Lung (tissue), 12 donors: ENCODE measurements around the gene PLA2G6. TPM values are rescaled to one million over a fixed set of nuclear protein-coding genes. Genes with fewer than 3 reads are reported as not detected.

Experiments
- ATAC-seq: fragments of 200-7000 bp; cut with Tn5 transposase; one replicate; pipeline ENCODE4 v1.9.1; 2020; ENCODE audit warnings: moderate number of reproducible peaks; ENCODE audit not compliant: insufficient read depth, low FRiP score
- DNase-seq, 3 donors: peaks; one replicate each; pipeline ENCODE4 v3.0.0-alpha.2; 2013 to 2017
- H3K27ac ChIP-seq, 2 donors: one replicate each; pipeline ENCODE4 v1.5.1; 2013; ENCODE audit warnings: mild to moderate bottlenecking in 2 of 2, moderate library complexity in 2 of 2, control low read depth in 1 of 2, inconsistent platforms in 1 of 2, low read depth in 1 of 2, low read length in 1 of 2
- H3K27me3 ChIP-seq, 3 donors: one replicate each; pipeline ENCODE4 v1.5.1; 2013; ENCODE audit warnings: low read length in 2 of 3; ENCODE audit not compliant: control insufficient read depth in 3 of 3, insufficient read depth in 3 of 3
- H3K36me3 ChIP-seq, 4 donors: one replicate each; pipeline ENCODE4 v1.5.1; 2013; ENCODE audit warnings: low read length in 4 of 4, mild to moderate bottlenecking in 1 of 4, moderate library complexity in 1 of 4; ENCODE audit not compliant: control insufficient read depth in 4 of 4, insufficient read depth in 4 of 4
- H3K4me1 ChIP-seq, 5 donors: one replicate each; pipeline ENCODE4 v1.5.1; 2013; ENCODE audit warnings: low read length in 5 of 5, mild to moderate bottlenecking in 2 of 5, moderate library complexity in 1 of 5; ENCODE audit not compliant: control insufficient read depth in 5 of 5, insufficient read depth in 5 of 5
- H3K4me3 ChIP-seq: one replicate; pipeline ENCODE4 v1.5.1; 2013; ENCODE audit warnings: mild to moderate bottlenecking, control low read depth, moderate library complexity
- H3K9ac ChIP-seq, 2 donors: one replicate each; pipeline ENCODE4 v1.5.1; 2013; ENCODE audit warnings: low read length in 2 of 2, control low read depth in 1 of 2; ENCODE audit not compliant: insufficient read depth in 1 of 2
- H3K9me3 ChIP-seq, 4 donors: one replicate each; pipeline ENCODE4 v1.5.1; 2013; ENCODE audit warnings: low read length in 3 of 4, mild to moderate bottlenecking in 1 of 4, moderate library complexity in 1 of 4; ENCODE audit not compliant: control insufficient read depth in 4 of 4, insufficient read depth in 3 of 4
- WGBS, 2 donors: extraction: QIAGEN DNeasy Blood & Tissue Kit; methylation state at CpG; one replicate each; pipeline ENCODE4 v1.1.7; 2013; 5-methylcytosine and 5-hydroxymethylcytosine counted together
- polyA plus RNA-seq, 2 donors: library from polyadenylated mRNA; stranded (reverse); fragments of 200-250 nt; gene quantifications; one replicate each; pipeline ENCODE4 v1.2.1, GENCODE V29; 2013
- total RNA-seq, 2 donors: library from RNA; depleted of rRNA in 1 of 2; stranded (reverse); fragments of >200 nt in 1 of 2; gene quantifications; one replicate each; pipeline ENCODE4 v1.2.1, GENCODE V29; 2014 to 2021
- TF ChIP-seq, protein P1 (sequence below): IDR thresholded peaks from 2 replicates; pipeline ENCODE4 v1.5.1; 2012; ENCODE audit warnings: mild to moderate bottlenecking; ENCODE audit errors: control extremely low read depth, extremely low read depth
- donor health status: control.
- donor health status: control.
- donor health status: Bipolar disorder and iron deficiency.
- donor health status: healthy.
- donor health status: DM: yes; HTN: yes; CAD: no.

PLA2G6 gene
- total and polyA plus RNA-seq, 4 donors = 11.9 to 73.5 (median 37.3) TPM

DNA sequence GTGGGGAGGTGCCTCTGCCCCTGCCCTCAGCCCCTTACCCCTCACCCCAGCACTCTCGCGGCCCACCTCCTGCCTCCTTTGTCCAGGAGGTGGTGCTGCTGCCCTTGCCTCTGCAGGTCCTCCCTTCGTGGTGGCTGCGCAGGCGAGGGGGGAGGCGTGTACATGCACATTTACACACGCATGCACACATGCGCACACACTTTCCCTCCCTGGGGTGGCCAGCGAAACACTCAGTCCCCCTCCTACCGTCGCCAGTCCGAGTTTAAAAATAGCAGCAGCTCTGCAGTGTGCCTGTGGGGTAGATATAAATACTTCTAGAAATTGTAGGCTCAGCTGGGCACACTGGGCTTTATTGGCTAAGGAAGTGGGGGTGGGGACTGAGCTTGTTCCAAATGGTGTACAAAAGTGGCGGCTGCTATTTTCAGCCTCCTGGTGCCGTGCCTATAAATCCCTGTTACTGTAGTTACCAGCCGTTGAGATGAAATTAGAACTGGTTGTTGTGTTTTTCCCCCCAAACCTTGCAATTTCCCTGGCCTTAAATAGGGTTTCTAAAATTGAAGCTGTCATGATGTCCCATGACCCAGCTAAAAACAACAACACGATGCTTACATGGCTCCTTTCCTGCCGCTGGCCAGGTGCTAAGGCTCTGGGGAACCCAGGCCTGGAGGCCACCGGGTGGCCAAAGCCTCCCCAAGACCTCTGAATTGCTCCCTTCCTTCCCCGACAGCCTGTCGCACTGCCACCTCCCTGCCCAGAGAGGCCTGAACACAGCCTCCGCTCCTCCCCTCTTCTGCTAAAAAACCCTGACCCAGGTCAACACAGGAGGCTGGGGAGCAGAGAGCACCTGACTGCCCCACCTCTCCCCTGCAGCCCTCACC is 112.0 kb downstream of the PLA2G6 start:
- H3K27ac ChIP-seq = peak overlapping the region; percentile 15 to 70
- peak in 1 of 3 donors; percentile 51 for DNase-seq
- H3K4me1 ChIP-seq = no peaks in the 10 kb centered on the region
- peaks cover 0 to 71% (median 16%) of the 10 kb centered on the region in 4 donors for H3K36me3 ChIP-seq
- peak; percentile 11 for ATAC-seq
- WGBS, 2 donors = 79 to 90% methylated on average over 21 of the region's 21 CpGs
- TF ChIP-seq, protein P1, sequence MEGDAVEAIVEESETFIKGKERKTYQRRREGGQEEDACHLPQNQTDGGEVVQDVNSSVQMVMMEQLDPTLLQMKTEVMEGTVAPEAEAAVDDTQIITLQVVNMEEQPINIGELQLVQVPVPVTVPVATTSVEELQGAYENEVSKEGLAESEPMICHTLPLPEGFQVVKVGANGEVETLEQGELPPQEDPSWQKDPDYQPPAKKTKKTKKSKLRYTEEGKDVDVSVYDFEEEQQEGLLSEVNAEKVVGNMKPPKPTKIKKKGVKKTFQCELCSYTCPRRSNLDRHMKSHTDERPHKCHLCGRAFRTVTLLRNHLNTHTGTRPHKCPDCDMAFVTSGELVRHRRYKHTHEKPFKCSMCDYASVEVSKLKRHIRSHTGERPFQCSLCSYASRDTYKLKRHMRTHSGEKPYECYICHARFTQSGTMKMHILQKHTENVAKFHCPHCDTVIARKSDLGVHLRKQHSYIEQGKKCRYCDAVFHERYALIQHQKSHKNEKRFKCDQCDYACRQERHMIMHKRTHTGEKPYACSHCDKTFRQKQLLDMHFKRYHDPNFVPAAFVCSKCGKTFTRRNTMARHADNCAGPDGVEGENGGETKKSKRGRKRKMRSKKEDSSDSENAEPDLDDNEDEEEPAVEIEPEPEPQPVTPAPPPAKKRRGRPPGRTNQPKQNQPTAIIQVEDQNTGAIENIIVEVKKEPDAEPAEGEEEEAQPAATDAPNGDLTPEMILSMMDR = no peak
- H3K9ac ChIP-seq = no peak overlapping the region
- no peak overlapping the region for H3K4me3 ChIP-seq
- H3K27me3 ChIP-seq = no peaks in the 10 kb centered on the region
- H3K9me3 ChIP-seq = no peaks in the 10 kb centered on the region

DNA sequence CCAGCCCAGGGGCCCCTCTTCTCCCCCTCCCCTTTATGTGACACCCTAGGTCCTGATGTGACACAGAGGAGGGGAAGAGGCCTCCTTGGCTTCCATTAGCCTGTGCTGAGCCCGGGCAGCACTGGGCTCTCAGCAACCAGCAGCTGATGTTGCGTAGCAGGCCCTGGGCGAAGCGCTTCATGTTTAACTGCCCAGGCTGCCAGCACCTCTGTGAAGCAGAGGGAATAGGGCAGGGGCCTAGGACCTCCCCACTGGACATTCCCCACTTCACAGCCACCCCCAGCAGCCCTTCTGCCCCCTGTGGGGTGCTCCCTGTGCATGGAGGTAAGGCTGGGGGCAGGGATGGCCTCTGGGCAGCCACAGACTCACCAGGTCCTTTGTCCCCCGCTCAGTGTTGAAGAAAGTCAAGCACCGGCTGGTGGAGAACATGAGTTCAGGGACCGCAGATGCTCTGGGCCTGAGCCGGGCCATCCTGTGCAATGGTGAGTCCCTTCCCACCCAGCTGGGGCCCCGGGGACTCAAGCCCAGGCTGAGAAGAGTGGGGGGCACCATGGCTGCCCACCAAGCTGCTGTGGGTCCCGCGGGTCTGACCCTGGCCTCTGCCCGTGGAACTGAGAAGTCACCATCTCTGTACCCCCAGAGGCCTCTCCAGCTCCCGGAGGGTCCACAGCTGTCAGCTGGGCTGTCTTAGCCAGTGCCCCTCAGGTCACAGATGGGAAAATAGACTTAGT is 112.8 kb downstream of the PLA2G6 start:
- no peaks in the 10 kb centered on the region for H3K4me1 ChIP-seq
- no peaks in the 10 kb centered on the region for H3K27me3 ChIP-seq
- H3K9me3 ChIP-seq = no peaks in the 10 kb centered on the region
- peaks cover 0 to 65% (median 17%) of the 10 kb centered on the region in 4 donors for H3K36me3 ChIP-seq
- WGBS, 2 donors = 94 to 95% methylated on average over 12 to 13 of the region's 13 CpGs
- ATAC-seq (no peak), DNase-seq (no peak)
- H3K4me3 ChIP-seq = no peak overlapping the region
- TF ChIP-seq, protein P1 = no peak
- H3K9ac ChIP-seq = no peak overlapping the region
- H3K27ac ChIP-seq = peak overlapping the region in 1 of 2 donors; percentile 70

DNA sequence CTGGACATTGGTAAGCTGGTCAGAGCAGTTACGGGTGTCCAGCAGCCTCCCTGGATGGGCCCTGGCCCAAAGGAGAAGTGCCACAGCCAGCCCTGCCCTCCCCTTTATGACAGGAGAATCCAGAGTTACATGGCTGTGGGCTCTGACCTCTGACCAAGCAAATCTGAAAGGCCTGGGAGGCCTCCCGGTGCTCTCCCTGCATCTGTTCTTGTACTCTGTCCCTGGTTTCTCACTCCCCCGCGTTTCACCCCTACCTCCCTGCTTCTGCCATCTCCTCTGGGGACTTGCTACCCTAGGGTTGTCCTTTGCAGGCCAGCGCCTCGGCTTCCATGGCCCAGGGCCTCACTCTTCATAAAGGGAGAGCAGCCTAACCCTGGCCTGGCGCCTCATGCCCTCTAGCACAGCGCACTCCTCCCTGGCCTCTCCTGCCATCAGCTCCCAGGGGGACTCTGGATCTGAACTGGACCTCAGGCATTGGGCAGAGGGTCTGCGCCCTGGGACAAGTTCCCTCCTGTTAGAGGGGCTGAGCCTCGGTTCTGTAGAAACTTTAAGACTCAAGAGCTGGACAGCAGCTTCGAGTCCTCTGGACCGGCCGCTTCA is 113.8 kb downstream of the PLA2G6 start:
- ATAC-seq = no peak
- no peak overlapping the region for H3K9ac ChIP-seq
- 95 to 97% methylated on average over 13 of the region's 13 CpGs for WGBS, 2 donors
- H3K27me3 ChIP-seq = no peaks in the 10 kb centered on the region
- H3K4me1 ChIP-seq = no peaks in the 10 kb centered on the region
- H3K36me3 ChIP-seq = peaks cover 0 to 59% (median 13%) of the 10 kb centered on the region in 4 donors
- no peak overlapping the region for H3K27ac ChIP-seq
- H3K9me3 ChIP-seq = no peaks in the 10 kb centered on the region
- no peak overlapping the region for H3K4me3 ChIP-seq
- TF ChIP-seq, protein P1 = no peak
- no peak for DNase-seq
